IMR-90 (cell line): Measurements from ENCODE around the gene LSM14A. TPM values are rescaled to one million over a fixed set of nuclear protein-coding genes. Genes with fewer than 3 reads are reported as not detected.

Source experiments
- ATAC-seq: fragments of 200-7000 bp; cut with Tn5 transposase; 2 replicates; pipeline ENCODE4 v1.9.1; 2020; ENCODE audit warnings: low read depth, mild to moderate bottlenecking, moderate library complexity
- BruUV-seq: library from RNA; stranded (reverse); fragments of 400-500 nt; replicated peaks from 2 replicates; lab custom pipeline; 2021; lab: Mats Ljungman, UMichigan
- CTCF ChIA-PET: fragments of 300-600 bp; formaldehyde crosslinking; extraction: SDS; loops from one replicate; lab custom pipeline; 2021; ENCODE audit warnings: antibody characterized with exemption; lab: Yijun Ruan, JAX
- POLR2A ChIA-PET: fragments of 300-600 bp; sonication (Branson Sonifier 250); formaldehyde crosslinking; loops from one replicate; lab custom pipeline; 2022; ENCODE audit warnings: antibody characterized with exemption; ENCODE audit not compliant: unreplicated experiment; lab: Charles Lee
- DNase-seq: peaks from one replicate; pipeline ENCODE4 v3.0.0; 2013
- H2AFZ ChIP-seq: replicated peaks from 2 replicates; pipeline ENCODE3; 2013; ENCODE audit warnings: low read length, mild to moderate bottlenecking; ENCODE audit not compliant: poor library complexity
- H2AK5ac ChIP-seq: 2 replicates; pipeline ENCODE4 v1.6.1; 2013; ENCODE audit warnings: low read depth, low read length, inconsistent platforms
- H2AK9ac ChIP-seq: replicated peaks from 2 replicates; pipeline ENCODE3; 2013; ENCODE audit warnings: mild to moderate bottlenecking, low read depth, low read length, moderate library complexity; ENCODE audit not compliant: poor library complexity
- H2BK120ac ChIP-seq: 2 replicates; pipeline ENCODE4 v1.6.1; 2013; ENCODE audit warnings: low read depth, low read length, inconsistent platforms
- H2BK15ac ChIP-seq: 3 replicates; pipeline ENCODE4 v1.6.1; 2013; ENCODE audit warnings: low read depth, low read length, inconsistent platforms
- H2BK20ac ChIP-seq: 2 replicates; pipeline ENCODE4 v1.6.1; 2013; ENCODE audit warnings: low read depth, mild to moderate bottlenecking, inconsistent platforms, low read length, moderate library complexity
- H2BK5ac ChIP-seq: 2 replicates; pipeline ENCODE4 v1.6.1; 2013; ENCODE audit warnings: mild to moderate bottlenecking, low read depth, low read length, inconsistent platforms; ENCODE audit not compliant: poor library complexity, severe bottlenecking
- H3K14ac ChIP-seq: replicated peaks from 2 replicates; pipeline ENCODE4 v1.6.1; 2013; ENCODE audit warnings: low read depth, low read length, inconsistent platforms
- H3K18ac ChIP-seq: 2 replicates; pipeline ENCODE4 v1.6.1; 2013; ENCODE audit warnings: low read depth, low read length, control low read depth
- H3K23ac ChIP-seq: 2 replicates; pipeline ENCODE4 v1.6.1; 2013; ENCODE audit warnings: low read depth, low read length, inconsistent platforms
- H3K27ac ChIP-seq: 2 replicates; pipeline ENCODE4 v1.5.1; 2013; ENCODE audit warnings: mild to moderate bottlenecking, control low read depth, low read length; ENCODE audit not compliant: insufficient read depth
- H3K27me3 ChIP-seq: 2 replicates; pipeline ENCODE4 v1.6.1; 2013; ENCODE audit warnings: low read length; ENCODE audit not compliant: control insufficient read depth, insufficient read depth
- H3K36me3 ChIP-seq: 2 replicates; pipeline ENCODE4 v1.6.1; 2013; ENCODE audit warnings: low read length, mixed read lengths; ENCODE audit not compliant: control insufficient read depth, insufficient read depth
- H3K4ac ChIP-seq: 2 replicates; pipeline ENCODE4 v1.6.1; 2013; ENCODE audit warnings: low read depth, low read length, inconsistent platforms
- H3K4me1 ChIP-seq: 2 replicates; pipeline ENCODE4 v1.6.1; 2013; ENCODE audit warnings: low read length, mixed read lengths; ENCODE audit not compliant: control insufficient read depth, insufficient read depth
- H3K4me2 ChIP-seq: 2 replicates; pipeline ENCODE4 v1.6.1; 2013; ENCODE audit warnings: low read depth, mild to moderate bottlenecking, control low read depth, low read length, moderate library complexity
- H3K4me3 ChIP-seq: 2 replicates; pipeline ENCODE4 v1.5.1; 2013; ENCODE audit warnings: low read depth, mild to moderate bottlenecking, control low read depth, low read length, moderate library complexity; ENCODE audit not compliant: insufficient read depth
- H3K56ac ChIP-seq: 2 replicates; pipeline ENCODE4 v1.6.1; 2013; ENCODE audit warnings: low read length, inconsistent platforms; ENCODE audit not compliant: insufficient read depth; ENCODE audit errors: extremely low read depth
- H3K79me1 ChIP-seq, 2 experiments: 2 replicates each; pipeline ENCODE4 v1.6.1; 2013; ENCODE audit warnings: low read length in 2 of 2, inconsistent platforms in 1 of 2, low read depth in 1 of 2
- H3K9ac ChIP-seq: 2 replicates; pipeline ENCODE4 v1.6.1; 2013; ENCODE audit warnings: low read depth, low read length, control low read depth
- H3K9me1 ChIP-seq: 2 replicates; pipeline ENCODE4 v1.6.1; 2013; ENCODE audit warnings: low read length, inconsistent platforms; ENCODE audit not compliant: insufficient read depth
- H3K9me3 ChIP-seq: 2 replicates; pipeline ENCODE4 v1.6.1; 2013; ENCODE audit warnings: low read length; ENCODE audit not compliant: control insufficient read depth, insufficient read depth
- H4K20me1 ChIP-seq: 2 replicates; pipeline ENCODE4 v1.6.1; 2013; ENCODE audit warnings: low read length, inconsistent platforms; ENCODE audit not compliant: insufficient read depth
- H4K5ac ChIP-seq: 2 replicates; pipeline ENCODE4 v1.6.1; 2013; ENCODE audit warnings: mild to moderate bottlenecking, low read depth, low read length, control low read depth
- H4K8ac ChIP-seq, 2 experiments: 2 replicates each; pipeline ENCODE4 v1.6.1; 2013; ENCODE audit warnings: low read depth in 2 of 2, low read length in 2 of 2, control low read depth in 1 of 2, inconsistent platforms in 1 of 2
- H4K91ac ChIP-seq: 2 replicates; pipeline ENCODE4 v1.6.1; 2013; ENCODE audit warnings: low read depth, low read length, inconsistent platforms; ENCODE audit not compliant: insufficient read depth
- BHLHE40 ChIP-seq: fragments of 150-350 bp; IDR thresholded peaks from 2 replicates; pipeline ENCODE4 v1.6.1; 2016; ENCODE audit warnings: mild to moderate bottlenecking, low read depth, low read length
- CEBPB ChIP-seq: IDR thresholded peaks from 2 replicates; pipeline ENCODE4 v1.6.1; 2012; ENCODE audit warnings: low read depth, low read length, improper control_type of control experiment
- CHD1 ChIP-seq: IDR thresholded peaks from 2 replicates; pipeline ENCODE4 v1.6.1; 2012; ENCODE audit warnings: low read depth, low read length, improper control_type of control experiment
- FOS ChIP-seq: fragments of 150-350 bp; IDR thresholded peaks from 2 replicates; pipeline ENCODE4 v1.6.1; 2016; ENCODE audit warnings: low read depth, low read length
- MAFK ChIP-seq: IDR thresholded peaks from 2 replicates; pipeline ENCODE4 v1.6.1; 2012; ENCODE audit warnings: low read depth, low read length, improper control_type of control experiment
- MAZ ChIP-seq: IDR thresholded peaks from 2 replicates; pipeline ENCODE4 v1.6.1; 2012; ENCODE audit warnings: low read depth, mild to moderate bottlenecking, low read length, improper control_type of control experiment, moderate library complexity, borderline replicate concordance
- MXI1 ChIP-seq: IDR thresholded peaks from 2 replicates; pipeline ENCODE4 v1.6.1; 2012; ENCODE audit warnings: low read depth, mild to moderate bottlenecking, low read length, moderate library complexity, borderline replicate concordance
- NFE2L2 ChIP-seq: fragments of 150-350 bp; IDR thresholded peaks from 2 replicates; pipeline ENCODE4 v1.6.1; 2016; ENCODE audit warnings: low read depth, mild to moderate bottlenecking, low read length
- POLR2A ChIP-seq: IDR thresholded peaks from 2 replicates; pipeline ENCODE4 v1.6.1; 2012; ENCODE audit warnings: mild to moderate bottlenecking, low read depth, low read length
- RAD21 ChIP-seq: IDR thresholded peaks from 2 replicates; pipeline ENCODE4 v1.6.1; 2012; ENCODE audit warnings: low read length, improper control_type of control experiment
- RCOR1 ChIP-seq: IDR thresholded peaks from 2 replicates; pipeline ENCODE4 v1.6.1; 2012; ENCODE audit warnings: mild to moderate bottlenecking, low read length, improper control_type of control experiment; ENCODE audit not compliant: insufficient replicate concordance
- RFX5 ChIP-seq: IDR thresholded peaks from 2 replicates; pipeline ENCODE4 v1.8.0; 2012; ENCODE audit warnings: low read depth, mild to moderate bottlenecking, low read length, moderate library complexity
- SMC3 ChIP-seq: fragments of 150-350 bp; IDR thresholded peaks from 2 replicates; pipeline ENCODE4 v1.6.1; 2016; ENCODE audit warnings: low read depth, mild to moderate bottlenecking, antibody characterized with exemption, low read length, moderate library complexity
- WGBS, 2 experiments: methylation state at CpG; one replicate each; pipeline versions ENCODE4 v1.1.5 to v1.1.7; 2013; ENCODE audit warnings: missing lambda C conversion rate in 2 of 2; ENCODE audit not compliant: insufficient read length in 1 of 2; ENCODE audit errors: extremely low coverage in 2 of 2; 5-methylcytosine and 5-hydroxymethylcytosine counted together
- dilution Hi-C: fragments of 300-500 bp; cut with HindIII; formaldehyde crosslinking; loops from one replicate; pipeline ENCODE4 v1.14.3; 2018; ENCODE audit warnings: low sequenced_read_pairs; ENCODE audit not compliant: unreplicated experiment
- in situ Hi-C: fragments of 300-500 bp; cut with MboI; formaldehyde crosslinking; loops from 3 replicates; pipeline ENCODE4 v1.14.3; 2019; ENCODE audit warnings: low sequenced_read_pairs, inconsistent platforms, mixed read lengths
- intact Hi-C: fragments of 100-400 bp; cut with micrococcal nuclease; formaldehyde crosslinking; loops from 2 replicates; pipeline ENCODE4 v1.10.0; 2022
- polyA plus RNA-seq, 3 experiments: library from polyadenylated mRNA; depleted of rRNA; stranded (reverse); fragments of >200 nt; gene quantifications; 2 replicates each; pipeline ENCODE4 v1.2.3, GENCODE V29; 2012; ENCODE audit warnings: low replicate concordance in 1 of 3
- total RNA-seq: library from RNA; depleted of rRNA; stranded (reverse); fragments of >200 nt; gene quantifications from 2 replicates; pipeline ENCODE4 v1.2.3, GENCODE V29; 2012
- TF ChIP-seq, protein P1 (sequence below): fragments of 150-350 bp; IDR thresholded peaks from 2 replicates; pipeline ENCODE4 v1.6.1; 2017; ENCODE audit warnings: mild to moderate bottlenecking, antibody characterized with exemption, low read length, low read depth
- TF ChIP-seq, protein P2 (sequence below): conservative IDR thresholded peaks from 2 replicates; pipeline ENCODE4 v1.5.1; 2012; ENCODE audit warnings: mild to moderate bottlenecking, low read depth, low read length, improper control_type of control experiment
- TF ChIP-seq, protein P3 (sequence below): fragments of 150-350 bp; IDR thresholded peaks from 2 replicates; pipeline ENCODE4 v1.6.1; 2016; ENCODE audit warnings: low read depth, mild to moderate bottlenecking, low read length, moderate library complexity, borderline replicate concordance

Gene LSM14A
- total and polyA plus RNA-seq, 2 of the 4 experiments (the other 2 are of a cell fraction): 44.3 to 54.8 TPM

DNA sequence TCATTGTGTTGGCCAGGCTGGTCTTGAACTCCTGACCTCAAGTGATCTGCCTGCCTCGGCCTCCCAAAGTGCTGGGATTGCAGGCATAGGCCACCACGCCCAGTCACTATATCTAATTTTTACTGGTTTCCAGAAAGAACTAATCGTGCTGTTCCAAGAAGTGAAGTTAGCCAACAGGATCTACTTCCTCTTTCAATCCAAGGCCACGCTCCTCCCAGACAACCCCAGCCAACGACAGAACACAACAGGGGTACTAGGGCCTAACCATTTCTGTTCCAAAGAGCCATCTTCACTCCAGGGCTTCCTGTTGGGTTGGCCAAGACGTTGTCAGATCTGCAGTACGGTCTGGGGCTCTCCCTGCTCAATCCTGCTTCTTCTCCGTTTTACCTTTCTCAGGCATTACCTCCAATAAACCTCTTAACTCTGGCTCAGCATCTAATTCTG is 7.0 kb upstream of the LSM14A start:
- Histone ChIP-seq H4K5ac (no peak overlapping the region), H3K18ac (no peak overlapping the region), H2BK5ac (no peak overlapping the region), H3K4me2 (no peak overlapping the region), H2BK15ac (no peak overlapping the region), H3K79me1 (peaks cover 0 to 2% of the 10 kb centered on the region in 2 experiments; a peak in 3 of 4 replicates), H3K56ac (no peak overlapping the region), H3K27me3 (peaks cover 3% of the 10 kb centered on the region; the same call in 1 of the 2 replicates), H3K9ac (no peak overlapping the region), H2BK120ac (no peak overlapping the region), H3K4ac (no peak overlapping the region), H3K27ac (no peak overlapping the region), H4K91ac (no peak overlapping the region), H3K14ac (no peak overlapping the region), H3K9me1 (0 out of 2 replicates have a peak, but pooled peaks cover under 1% of the 10 kb centered on the region), H2AK9ac (no peak overlapping the region), H3K36me3 (no peaks in the 10 kb centered on the region), H4K8ac (no peak overlapping the region), H3K4me3 (no peak overlapping the region), H4K20me1 (no peaks in the 10 kb centered on the region), H2BK20ac (no peak overlapping the region), H3K9me3 (no peaks in the 10 kb centered on the region), H2AFZ (no peak overlapping the region), H3K23ac (no peak overlapping the region), H2AK5ac (no peak overlapping the region), H3K4me1 (no peaks in the 10 kb centered on the region)
- intact Hi-C loops: loop anchor here (2.0 kb wide), 1 partner anchor 19 kb away; no protein-coding TSS in a partner anchor
- in situ Hi-C loops: no loop called here
- TF ChIP-seq RCOR1 (no peak), MAZ (no peak), NFE2L2 (no peak), RAD21 (no peak), CEBPB (no peak), MXI1 (no peak), RFX5 (no peak), SMC3 (no peak), MAFK (no peak), BHLHE40 (no peak), CHD1 (no peak), FOS (no peak), POLR2A (no peak)
- TF ChIP-seq, protein P1, sequence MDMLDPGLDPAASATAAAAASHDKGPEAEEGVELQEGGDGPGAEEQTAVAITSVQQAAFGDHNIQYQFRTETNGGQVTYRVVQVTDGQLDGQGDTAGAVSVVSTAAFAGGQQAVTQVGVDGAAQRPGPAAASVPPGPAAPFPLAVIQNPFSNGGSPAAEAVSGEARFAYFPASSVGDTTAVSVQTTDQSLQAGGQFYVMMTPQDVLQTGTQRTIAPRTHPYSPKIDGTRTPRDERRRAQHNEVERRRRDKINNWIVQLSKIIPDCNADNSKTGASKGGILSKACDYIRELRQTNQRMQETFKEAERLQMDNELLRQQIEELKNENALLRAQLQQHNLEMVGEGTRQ: no peak
- TF ChIP-seq, protein P2, sequence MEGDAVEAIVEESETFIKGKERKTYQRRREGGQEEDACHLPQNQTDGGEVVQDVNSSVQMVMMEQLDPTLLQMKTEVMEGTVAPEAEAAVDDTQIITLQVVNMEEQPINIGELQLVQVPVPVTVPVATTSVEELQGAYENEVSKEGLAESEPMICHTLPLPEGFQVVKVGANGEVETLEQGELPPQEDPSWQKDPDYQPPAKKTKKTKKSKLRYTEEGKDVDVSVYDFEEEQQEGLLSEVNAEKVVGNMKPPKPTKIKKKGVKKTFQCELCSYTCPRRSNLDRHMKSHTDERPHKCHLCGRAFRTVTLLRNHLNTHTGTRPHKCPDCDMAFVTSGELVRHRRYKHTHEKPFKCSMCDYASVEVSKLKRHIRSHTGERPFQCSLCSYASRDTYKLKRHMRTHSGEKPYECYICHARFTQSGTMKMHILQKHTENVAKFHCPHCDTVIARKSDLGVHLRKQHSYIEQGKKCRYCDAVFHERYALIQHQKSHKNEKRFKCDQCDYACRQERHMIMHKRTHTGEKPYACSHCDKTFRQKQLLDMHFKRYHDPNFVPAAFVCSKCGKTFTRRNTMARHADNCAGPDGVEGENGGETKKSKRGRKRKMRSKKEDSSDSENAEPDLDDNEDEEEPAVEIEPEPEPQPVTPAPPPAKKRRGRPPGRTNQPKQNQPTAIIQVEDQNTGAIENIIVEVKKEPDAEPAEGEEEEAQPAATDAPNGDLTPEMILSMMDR: no peak
- TF ChIP-seq, protein P3, sequence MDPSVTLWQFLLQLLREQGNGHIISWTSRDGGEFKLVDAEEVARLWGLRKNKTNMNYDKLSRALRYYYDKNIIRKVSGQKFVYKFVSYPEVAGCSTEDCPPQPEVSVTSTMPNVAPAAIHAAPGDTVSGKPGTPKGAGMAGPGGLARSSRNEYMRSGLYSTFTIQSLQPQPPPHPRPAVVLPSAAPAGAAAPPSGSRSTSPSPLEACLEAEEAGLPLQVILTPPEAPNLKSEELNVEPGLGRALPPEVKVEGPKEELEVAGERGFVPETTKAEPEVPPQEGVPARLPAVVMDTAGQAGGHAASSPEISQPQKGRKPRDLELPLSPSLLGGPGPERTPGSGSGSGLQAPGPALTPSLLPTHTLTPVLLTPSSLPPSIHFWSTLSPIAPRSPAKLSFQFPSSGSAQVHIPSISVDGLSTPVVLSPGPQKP: no peak
- DNase-seq (no peak), ATAC-seq (no peak)
- ChIA-PET CTCF (no interaction called here), POLR2A (no interaction called here)
- WGBS, 2 experiments: 80% methylated on average over 4 of the region's 8 CpGs; no CpG with 5 or more reads in 1 of the 2 experiments
- dilution Hi-C loops: no loop called here
- no TSS peak for BruUV-seq
